Activated naive CD4-positive, alpha-beta T cell treated with anti-CD3 and anti-CD28 coated beads for 36 hours (primary cell): ENCODE measurements around the gene ZNF574. TPM values are rescaled to one million over a fixed set of nuclear protein-coding genes. Genes with fewer than 3 reads are reported as not detected.

Experiments used
- CTCF ChIA-PET: fragments of 350-600 bp; sonication (Branson Sonifier 250); formaldehyde crosslinking; loops from one replicate; lab custom pipeline; 2021; ENCODE audit warnings: antibody characterized with exemption; lab: Charles Lee
- DNase-seq: peaks from one replicate; pipeline ENCODE4 v3.0.0-alpha.2; 2020
- H3K27ac Mint-ChIP-seq: one replicate; pipeline ENCODE4 v1.8.0; 2021; ENCODE audit warnings: mild to moderate bottlenecking, mixed read lengths
- H3K27me3 Mint-ChIP-seq: one replicate; pipeline ENCODE4 v1.8.0; 2021; ENCODE audit warnings: low read depth, mixed read lengths
- H3K36me3 Mint-ChIP-seq: one replicate; pipeline ENCODE4 v1.8.0; 2021; ENCODE audit warnings: low read depth, mixed read lengths
- H3K4me1 Mint-ChIP-seq: one replicate; pipeline ENCODE4 v1.8.0; 2021; ENCODE audit warnings: low read depth, mixed read lengths
- H3K4me3 Mint-ChIP-seq: one replicate; pipeline ENCODE4 v1.8.0; 2021; ENCODE audit warnings: mild to moderate bottlenecking, moderate library complexity, mixed read lengths
- H3K9me3 Mint-ChIP-seq: one replicate; pipeline ENCODE4 v1.8.0; 2021; ENCODE audit warnings: mixed read lengths
- intact Hi-C: fragments of 100-400 bp; cut with micrococcal nuclease; formaldehyde crosslinking; loops from one replicate; pipeline ENCODE4 v1.15.1; 2023
- total RNA-seq, 2 experiments: library from RNA; stranded (reverse); gene quantifications; one replicate each; pipeline ENCODE4 v1.2.3, GENCODE V29; 2021

The ZNF574 gene
- total RNA-seq, 2 experiments from 2014 or later: 8.4 to 8.8 TPM

DNA sequence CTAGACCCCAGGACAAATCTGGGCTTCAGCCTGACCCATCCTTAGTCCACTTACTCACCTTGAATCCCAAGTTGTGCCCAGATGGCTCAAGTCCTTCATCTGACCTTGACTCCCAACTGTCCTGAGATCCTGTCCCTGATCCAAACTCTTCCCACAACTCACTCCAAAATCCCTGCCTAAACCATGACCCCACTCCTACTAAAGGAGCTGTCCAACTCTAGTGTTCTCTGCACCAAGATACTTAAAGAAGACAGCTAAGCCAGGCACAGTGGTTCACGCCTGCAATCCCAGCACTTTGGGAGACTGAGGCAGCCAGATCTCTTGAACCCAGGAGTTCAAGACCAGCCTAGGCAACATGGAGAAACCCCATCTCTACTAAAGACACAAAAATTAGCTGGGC, 47.8 kb downstream of the ZNF574 start:
- intact Hi-C loops: loop anchor here (1.0 to 2.0 kb wide), 4 partner anchors 9 to 299 kb away; partner anchors contain the start of genes POU2F2 and ZNF574

DNA sequence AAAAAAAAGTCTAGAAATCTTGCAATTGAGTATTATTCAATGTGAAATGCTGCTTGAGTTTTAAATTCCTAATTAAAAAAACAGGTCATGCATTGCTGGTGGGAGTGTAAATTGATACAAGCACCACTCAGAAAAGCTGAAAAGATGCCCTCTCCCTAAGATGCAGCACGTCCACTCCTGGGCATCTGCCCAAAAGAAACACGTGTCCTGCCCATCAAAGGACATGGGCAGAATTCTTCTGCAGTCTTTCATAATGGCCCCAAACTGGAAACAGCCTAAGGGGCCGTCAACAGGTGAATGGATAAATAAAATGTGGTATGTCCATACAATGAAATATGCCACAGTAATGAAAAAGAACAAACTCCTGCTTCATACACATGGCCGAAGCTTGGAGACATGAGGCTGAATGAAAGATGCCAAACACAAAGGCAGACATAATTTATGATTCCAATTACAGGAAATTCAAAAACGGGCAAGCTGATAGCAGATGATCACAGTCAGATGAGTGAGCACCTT, 48.5 kb downstream of the ZNF574 start:
- Mint-ChIP-seq H3K36me3 (peaks cover 10% of the 10 kb centered on the region), H3K4me3 (no peak overlapping the region), H3K27me3 (no peaks in the 10 kb centered on the region), H3K9me3 (no peaks in the 10 kb centered on the region), H3K27ac (no peak overlapping the region), H3K4me1 (peaks cover 64% of the 10 kb centered on the region)
- intact Hi-C loops: no loop called here
- CTCF ChIA-PET: interaction anchor here (0.6 to 9.1 kb wide), 7 partner anchors 8 to 327 kb away, joined by 3 to 86 read pairs (median 4); partner anchors contain the start of gene POU2F2
- no peak for DNase-seq

More for the DNA sequence above, 47.8 kb downstream of the ZNF574 start:
- Mint-ChIP-seq H3K27me3 (no peaks in the 10 kb centered on the region), H3K27ac (peak overlapping the region; percentile 98), H3K36me3 (peaks cover 12% of the 10 kb centered on the region), H3K4me3 (peak overlapping the region; percentile 76), H3K4me1 (peaks cover 63% of the 10 kb centered on the region), H3K9me3 (no peaks in the 10 kb centered on the region)
- DNase-seq: no peak
- CTCF ChIA-PET: interaction anchor here (0.7 to 9.1 kb wide), 8 partner anchors 9 to 123 kb away, joined by 3 to 86 read pairs (median 3); partner anchors contain the start of gene POU2F2

DNA sequence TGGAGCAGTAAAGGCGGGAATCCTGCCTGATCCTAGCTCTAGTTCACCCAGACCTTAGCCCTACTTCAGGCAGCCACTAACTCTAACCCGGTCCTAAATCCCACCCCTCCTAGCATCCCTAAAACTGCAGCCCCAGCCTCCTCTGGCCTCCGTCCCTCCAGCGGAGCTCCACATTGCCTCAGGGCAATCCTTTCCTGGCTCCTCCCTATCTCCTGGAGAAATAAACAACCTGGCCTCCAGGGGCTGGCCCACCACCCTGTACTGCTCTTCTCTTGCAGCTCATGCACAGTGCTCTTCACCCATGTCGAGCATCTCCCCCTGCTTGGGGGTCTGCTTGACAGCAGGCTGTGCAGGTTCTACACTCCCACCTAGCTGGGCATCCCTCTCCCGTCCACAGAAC, 49.6 kb downstream of the ZNF574 start:
- H3K36me3 Mint-ChIP-seq: peaks cover 10% of the 10 kb centered on the region
- no peak for DNase-seq
- H3K4me1 Mint-ChIP-seq: peaks cover 73% of the 10 kb centered on the region
- intact Hi-C loops: no loop called here
- no peaks in the 10 kb centered on the region for H3K27me3 Mint-ChIP-seq
- no peak overlapping the region for H3K4me3 Mint-ChIP-seq
- CTCF ChIA-PET: interaction anchor here (0.5 to 9.1 kb wide), 5 partner anchors 12 to 154 kb away, joined by 3 to 86 read pairs (median 3); no protein-coding TSS in a partner anchor
- peak overlapping the region; percentile 3 for H3K27ac Mint-ChIP-seq
- no peaks in the 10 kb centered on the region for H3K9me3 Mint-ChIP-seq

DNA sequence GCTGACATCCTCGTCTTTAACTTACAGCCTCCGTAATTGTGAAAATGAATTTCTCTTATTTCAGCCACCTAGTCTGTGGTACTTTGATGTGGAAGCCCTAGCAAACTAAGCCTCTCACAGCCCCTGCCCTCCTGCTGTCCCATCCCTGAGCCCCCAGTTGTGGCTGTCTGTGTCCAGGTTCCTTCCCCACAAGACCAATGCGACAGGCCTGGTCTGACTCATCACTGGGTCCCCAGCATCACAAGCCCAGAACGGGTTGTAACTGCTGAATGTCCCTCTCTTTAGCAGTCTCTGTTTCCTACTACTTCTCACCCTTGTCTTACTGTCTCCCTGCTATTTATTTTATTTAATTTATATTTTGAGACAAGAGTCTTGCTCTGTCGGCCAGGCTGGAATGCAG, 50.6 kb downstream of the ZNF574 start:
- H3K27ac Mint-ChIP-seq: peak overlapping the region; percentile 42
- CTCF ChIA-PET: interaction anchor here (1.0 to 9.1 kb wide), 2 partner anchors 14 to 17 kb away, joined by 4 to 86 read pairs; no protein-coding TSS in a partner anchor
- H3K4me3 Mint-ChIP-seq: no peak overlapping the region
- H3K4me1 Mint-ChIP-seq: peaks cover 71% of the 10 kb centered on the region
- H3K27me3 Mint-ChIP-seq: no peaks in the 10 kb centered on the region
- H3K36me3 Mint-ChIP-seq: peaks cover 4% of the 10 kb centered on the region
- no peak for DNase-seq
- intact Hi-C loops: no loop called here
- no peaks in the 10 kb centered on the region for H3K9me3 Mint-ChIP-seq

DNA sequence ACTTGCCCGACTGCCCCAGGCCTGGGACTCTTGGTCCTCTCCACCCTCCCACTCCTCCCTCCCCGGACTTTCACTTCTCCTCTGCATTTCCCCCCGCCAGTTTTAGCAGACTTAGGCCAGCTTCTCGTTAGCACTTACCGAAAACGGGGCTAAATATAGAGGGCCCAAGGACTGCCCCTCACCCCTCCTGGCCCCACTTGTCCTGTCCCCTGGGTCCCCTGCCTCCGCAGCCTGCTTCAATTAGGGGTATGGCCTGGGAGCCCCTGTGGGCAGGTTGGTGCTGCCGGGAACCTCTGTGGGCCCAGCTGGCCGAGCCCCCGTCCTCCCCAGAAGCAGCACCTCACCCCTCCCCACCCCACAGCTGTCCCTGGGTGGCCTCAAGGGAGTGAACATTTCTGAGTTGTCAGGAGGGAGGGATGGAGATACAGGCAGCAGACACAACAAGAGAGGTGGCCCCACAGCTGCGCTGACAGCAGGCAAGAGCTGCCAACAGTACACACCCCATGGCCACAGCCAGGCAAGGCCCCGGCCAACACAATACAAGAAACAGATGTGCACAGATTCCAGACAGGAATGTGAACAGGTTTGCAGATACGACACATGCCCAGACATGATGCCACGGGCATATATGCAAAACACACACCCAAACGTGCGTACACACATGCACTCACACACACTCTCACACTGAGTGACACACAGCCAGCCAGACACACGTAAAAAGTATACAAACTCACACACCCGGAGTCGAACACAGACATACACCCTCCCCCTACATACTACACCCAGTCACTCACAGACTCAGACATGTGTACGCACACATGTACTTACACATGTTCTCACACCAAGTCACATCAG, 53.7 kb downstream of the ZNF574 start:
- peak overlapping the region; percentile 83 for H3K27ac Mint-ChIP-seq
- DNase-seq: no peak
- no peaks in the 10 kb centered on the region for H3K9me3 Mint-ChIP-seq
- H3K36me3 Mint-ChIP-seq: peaks cover under 1% of the 10 kb centered on the region
- CTCF ChIA-PET: interaction anchor here (0.6 to 9.1 kb wide), 2 partner anchors 20 to 110 kb away, joined by 3 to 86 read pairs; no protein-coding TSS in a partner anchor
- H3K27me3 Mint-ChIP-seq: no peaks in the 10 kb centered on the region
- H3K4me1 Mint-ChIP-seq: peaks cover 68% of the 10 kb centered on the region
- intact Hi-C loops: no loop called here
- H3K4me3 Mint-ChIP-seq: peak overlapping the region; percentile 33

DNA sequence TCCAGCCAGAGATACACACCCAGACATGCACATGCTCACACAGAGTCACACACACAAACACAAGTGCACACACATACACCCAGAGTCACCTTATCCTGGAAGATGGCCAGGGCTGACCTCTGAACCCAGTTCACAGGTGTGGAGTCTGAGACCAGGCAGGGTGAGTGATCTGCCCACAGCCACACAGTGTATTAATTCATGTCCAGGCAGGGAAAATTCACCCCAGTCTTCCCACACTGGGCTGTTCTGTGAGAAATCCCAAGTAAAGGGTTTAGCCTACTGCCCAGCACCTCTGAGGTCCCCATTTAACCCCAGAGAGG, 54.2 kb downstream of the ZNF574 start:
- H3K9me3 Mint-ChIP-seq: no peaks in the 10 kb centered on the region
- H3K27me3 Mint-ChIP-seq: no peaks in the 10 kb centered on the region
- H3K4me3 Mint-ChIP-seq: peak overlapping the region; percentile 41
- CTCF ChIA-PET: interaction anchor here (9.1 kb wide), 1 partner anchor 21 kb away, joined by 86 read pairs; no protein-coding TSS in a partner anchor
- peak; percentile 17 for DNase-seq
- peak overlapping the region; percentile 83 for H3K27ac Mint-ChIP-seq
- intact Hi-C loops: no loop called here
- no peaks in the 10 kb centered on the region for H3K36me3 Mint-ChIP-seq
- H3K4me1 Mint-ChIP-seq: peaks cover 66% of the 10 kb centered on the region

Other genes starting within 250 kb of the ZNF574 start
- not detected for gene LYPD4, start 231.5 kb upstream of the ZNF574 start, total RNA-seq
- gene DMRTC2, start 231.1 kb upstream of the ZNF574 start, total RNA-seq: not detected
- gene RPS19, start 215.9 kb upstream of the ZNF574 start, total RNA-seq: 1,000 to 10,000 TPM; 4,092 to 4,109 TPM
- 1 to 10 TPM; 2.5 to 2.7 TPM for gene CD79A, start 198.9 kb upstream of the ZNF574 start, total RNA-seq
- 100 to 1,000 TPM; 246 to 260 TPM for gene ARHGEF1, start 193.0 kb upstream of the ZNF574 start, total RNA-seq
- gene ERFL, start 147.7 kb upstream of the ZNF574 start, total RNA-seq: 1 to 10 TPM in 1 of 2 experiments, under 1 TPM in 1; 0.99 to 1.3 TPM
- gene RABAC1, start 116.8 kb upstream of the ZNF574 start, total RNA-seq: 10 to 100 TPM; 32.8 TPM
- gene ATP1A3, start 81.9 kb upstream of the ZNF574 start, total RNA-seq: 1 to 10 TPM; 1.1 to 1.5 TPM
- 1 to 10 TPM; 1.9 to 2.2 TPM for gene GRIK5, start 6.0 kb upstream of the ZNF574 start, total RNA-seq
- 10 to 100 TPM; 30.0 to 31.9 TPM for gene POU2F2, start 56.3 kb downstream of the ZNF574 start, total RNA-seq
- gene DEDD2, start 141.5 kb downstream of the ZNF574 start, total RNA-seq: 10 to 100 TPM; 24.8 to 26.0 TPM
- gene ZNF526, start 144.1 kb downstream of the ZNF574 start, total RNA-seq: 10 to 100 TPM; 11.5 to 11.6 TPM
- 10 to 100 TPM; 31.1 to 33.8 TPM for gene GSK3A, start 166.4 kb downstream of the ZNF574 start, total RNA-seq
- 10 to 100 TPM; 52.4 to 55.6 TPM for gene ERF, start 179.0 kb downstream of the ZNF574 start, total RNA-seq
- gene CIC, start 193.1 kb downstream of the ZNF574 start, total RNA-seq: 10 to 100 TPM; 60.2 to 61.5 TPM
- gene PRR19, start 226.0 kb downstream of the ZNF574 start, total RNA-seq: under 1 TPM; 0.27 to 0.43 TPM
- gene PAFAH1B3, start 226.5 kb downstream of the ZNF574 start, total RNA-seq: 10 to 100 TPM; 36.6 TPM
- not detected for gene TMEM145, start 237.1 kb downstream of the ZNF574 start, total RNA-seq
- gene MEGF8, start 249.5 kb downstream of the ZNF574 start, total RNA-seq: 1 to 10 TPM; 3.3 to 4.0 TPM